ENCODE data around the gene GTF2A1L. TPM values are rescaled to one million over a fixed set of nuclear protein-coding genes. Genes with fewer than 3 reads are reported as not detected.

GTF2A1L gene
- polyA plus RNA-seq, 2 donors, result 0.24 to 1.6 TPM

DNA sequence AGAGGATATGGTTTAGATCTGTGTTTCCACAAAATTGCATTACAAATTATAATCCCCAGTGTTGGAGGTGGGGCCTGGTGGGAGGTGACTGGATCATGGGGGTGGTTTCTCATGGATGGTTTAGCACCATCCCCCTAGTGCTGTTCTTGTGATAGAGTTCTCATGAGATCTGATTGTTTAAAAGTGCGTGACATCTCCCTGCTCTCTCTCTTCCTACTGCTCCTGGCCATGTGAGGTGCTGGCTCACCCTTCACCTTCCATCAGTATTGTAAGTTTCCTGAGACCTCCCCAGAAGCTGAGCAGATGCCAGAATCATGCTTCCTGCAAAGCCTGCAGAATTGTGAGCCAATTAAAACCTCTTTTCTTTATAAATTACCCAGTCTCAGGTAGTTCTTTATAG is 104.7 kb downstream of the GTF2A1L start:
- no peak overlapping the region for H3K27ac ChIP-seq (ENCODE audit: low read depth in 2 of 2, low read length in 1 of 2)
- H3K4me1 ChIP-seq (ENCODE audit: control insufficient read depth in 2 of 2, insufficient read depth in 2 of 2, low read length in 1 of 2), result no peaks in the 10 kb centered on the region
- H3K36me3 ChIP-seq (ENCODE audit: control insufficient read depth in 2 of 2, insufficient read depth in 2 of 2, low read length in 1 of 2), result no peaks in the 10 kb centered on the region
- no peak overlapping the region for H3K4me3 ChIP-seq (ENCODE audit: low read depth in 1 of 2, low read length in 2 of 2)
- no peaks in the 10 kb centered on the region for H3K9me3 ChIP-seq (ENCODE audit: control insufficient read depth in 2 of 2, insufficient read depth in 1 of 2, low read depth in 1 of 2, low read length in 1 of 2)
- 83 to 86% methylated on average over 1 of the region's 1 CpG for WGBS, 2 donors
- no peaks in the 10 kb centered on the region for H3K27me3 ChIP-seq (ENCODE audit: control insufficient read depth in 1 of 2, insufficient read depth in 2 of 2, low read length in 2 of 2)

DNA sequence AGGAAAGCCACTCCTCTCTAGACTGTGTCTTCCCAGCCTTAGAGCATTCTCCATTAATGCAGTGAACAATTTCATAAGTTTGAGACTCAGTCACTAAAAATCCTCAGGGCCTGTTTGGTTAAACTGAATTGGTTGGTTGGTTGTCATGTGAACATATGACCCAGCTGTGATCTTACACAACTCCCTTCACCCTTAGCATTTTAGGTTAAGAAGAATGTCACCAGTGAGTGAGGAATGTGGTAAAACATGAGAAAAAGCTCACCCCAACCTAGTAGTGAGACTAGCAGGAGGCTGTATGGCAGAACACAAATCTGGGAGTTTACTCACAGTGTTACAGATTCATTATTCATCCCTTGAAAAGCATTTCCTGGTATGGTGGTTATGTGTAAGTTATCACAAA is 105.5 kb downstream of the GTF2A1L start:
- no peaks in the 10 kb centered on the region for H3K4me1 ChIP-seq (ENCODE audit: control insufficient read depth in 2 of 2, insufficient read depth in 2 of 2, low read length in 1 of 2)
- H3K9me3 ChIP-seq (ENCODE audit: control insufficient read depth in 2 of 2, insufficient read depth in 1 of 2, low read depth in 1 of 2, low read length in 1 of 2), result no peaks in the 10 kb centered on the region
- H3K27ac ChIP-seq (ENCODE audit: low read depth in 2 of 2, low read length in 1 of 2), result no peak overlapping the region
- H3K36me3 ChIP-seq (ENCODE audit: control insufficient read depth in 2 of 2, insufficient read depth in 2 of 2, low read length in 1 of 2), result no peaks in the 10 kb centered on the region
- no peaks in the 10 kb centered on the region for H3K27me3 ChIP-seq (ENCODE audit: control insufficient read depth in 1 of 2, insufficient read depth in 2 of 2, low read length in 2 of 2)
- no peak overlapping the region for H3K4me3 ChIP-seq (ENCODE audit: low read depth in 1 of 2, low read length in 2 of 2)

DNA sequence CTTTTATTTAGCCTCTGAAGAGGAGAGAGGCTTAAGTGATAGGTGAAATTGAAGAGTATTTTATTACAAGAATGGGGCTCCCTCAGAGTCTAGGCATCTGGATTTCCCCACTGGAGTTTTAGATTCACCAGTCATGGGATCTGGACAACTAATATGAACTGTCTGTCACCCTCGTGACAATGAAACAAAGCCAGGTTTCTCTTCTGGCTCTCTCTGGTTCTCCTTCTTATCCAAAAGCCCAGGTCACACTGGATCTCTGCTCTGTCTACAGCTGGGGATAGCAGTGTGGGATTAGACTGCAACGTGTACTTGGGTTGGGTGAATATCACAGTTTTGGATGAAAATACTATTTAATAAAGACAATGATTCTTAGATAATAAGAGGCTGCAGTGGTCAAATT is 106.6 kb downstream of the GTF2A1L start:
- WGBS, 2 donors, result 61 to 62% methylated on average over 2 of the region's 2 CpGs
- H3K4me1 ChIP-seq (ENCODE audit: control insufficient read depth in 2 of 2, insufficient read depth in 2 of 2, low read length in 1 of 2), result no peaks in the 10 kb centered on the region
- H3K36me3 ChIP-seq (ENCODE audit: control insufficient read depth in 2 of 2, insufficient read depth in 2 of 2, low read length in 1 of 2), result no peaks in the 10 kb centered on the region
- no peaks in the 10 kb centered on the region for H3K9me3 ChIP-seq (ENCODE audit: control insufficient read depth in 2 of 2, insufficient read depth in 1 of 2, low read depth in 1 of 2, low read length in 1 of 2)
- H3K27me3 ChIP-seq (ENCODE audit: control insufficient read depth in 1 of 2, insufficient read depth in 2 of 2, low read length in 2 of 2), result no peaks in the 10 kb centered on the region
- H3K4me3 ChIP-seq (ENCODE audit: low read depth in 1 of 2, low read length in 2 of 2), result no peak overlapping the region
- no peak overlapping the region for H3K27ac ChIP-seq (ENCODE audit: low read depth in 2 of 2, low read length in 1 of 2)

DNA sequence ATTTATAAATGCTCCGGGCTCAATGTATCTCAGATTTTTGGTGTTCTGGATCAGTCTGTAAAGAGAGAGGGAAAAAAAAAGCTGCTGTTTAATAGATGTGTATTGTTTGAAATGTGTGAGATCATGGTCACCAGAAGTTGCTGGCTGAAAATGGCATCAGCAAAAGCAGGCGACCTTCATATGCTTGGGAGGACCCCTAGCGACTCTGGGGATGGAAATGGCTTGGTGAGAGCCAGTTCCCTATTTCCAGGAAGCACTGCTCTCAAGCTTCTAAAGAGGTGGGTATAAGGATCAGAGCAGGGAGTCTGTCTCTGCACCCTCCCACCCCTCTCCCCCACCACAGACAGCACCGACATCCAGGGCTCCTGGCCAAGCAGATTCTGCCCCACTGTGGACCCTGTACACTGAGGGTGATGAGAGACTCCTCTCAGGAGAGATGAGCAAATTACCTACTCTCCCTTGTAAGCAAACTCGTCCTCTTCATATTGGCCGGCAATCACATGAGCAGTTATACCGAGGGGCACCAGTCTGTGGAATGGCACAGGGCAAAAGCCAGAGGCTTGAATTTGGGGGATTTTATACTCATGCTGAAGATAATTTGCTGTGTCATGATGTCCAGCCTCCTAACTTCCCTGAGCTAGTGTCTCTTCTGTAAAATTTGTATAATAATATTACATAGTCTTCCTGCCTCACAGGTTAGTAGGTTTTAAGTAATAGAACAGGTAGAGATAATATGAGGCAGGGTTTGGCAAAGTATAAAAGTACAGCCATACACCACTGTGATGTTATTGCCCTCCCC is 108.2 kb downstream of the GTF2A1L start:
- WGBS, 2 donors, result 71 to 72% methylated on average over 7 of the region's 7 CpGs
- no peaks in the 10 kb centered on the region for H3K4me1 ChIP-seq (ENCODE audit: control insufficient read depth in 2 of 2, insufficient read depth in 2 of 2, low read length in 1 of 2)
- no peak overlapping the region for H3K4me3 ChIP-seq (ENCODE audit: low read depth in 1 of 2, low read length in 2 of 2)
- H3K27ac ChIP-seq (ENCODE audit: low read depth in 2 of 2, low read length in 1 of 2), result no peak overlapping the region
- no peaks in the 10 kb centered on the region for H3K36me3 ChIP-seq (ENCODE audit: control insufficient read depth in 2 of 2, insufficient read depth in 2 of 2, low read length in 1 of 2)
- no peaks in the 10 kb centered on the region for H3K9me3 ChIP-seq (ENCODE audit: control insufficient read depth in 2 of 2, insufficient read depth in 1 of 2, low read depth in 1 of 2, low read length in 1 of 2)
- H3K27me3 ChIP-seq (ENCODE audit: control insufficient read depth in 1 of 2, insufficient read depth in 2 of 2, low read length in 2 of 2), result no peaks in the 10 kb centered on the region

DNA sequence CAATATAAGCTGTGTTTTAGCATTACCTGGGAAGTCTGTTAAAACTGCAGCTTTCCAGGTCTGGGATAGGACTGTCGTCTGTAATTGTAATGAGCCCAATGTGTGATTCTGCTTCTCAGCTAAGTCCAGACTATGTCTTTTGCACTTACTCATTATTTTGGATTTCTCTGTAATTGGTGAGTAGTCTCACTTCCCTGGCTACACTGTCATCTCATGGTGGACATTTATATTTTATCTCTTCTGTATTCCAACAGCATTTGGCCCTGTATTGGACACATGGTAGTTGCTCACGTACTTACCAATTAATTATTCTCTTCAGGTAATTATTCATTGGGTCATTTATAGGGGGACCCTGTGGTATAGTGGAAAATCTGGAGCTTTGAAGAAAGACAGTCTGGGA is 109.9 kb downstream of the GTF2A1L start:
- no peaks in the 10 kb centered on the region for H3K36me3 ChIP-seq (ENCODE audit: control insufficient read depth in 2 of 2, insufficient read depth in 2 of 2, low read length in 1 of 2)
- 70 to 77% methylated on average over 2 of the region's 2 CpGs for WGBS, 2 donors
- H3K27ac ChIP-seq (ENCODE audit: low read depth in 2 of 2, low read length in 1 of 2), result no peak overlapping the region
- H3K4me3 ChIP-seq (ENCODE audit: low read depth in 1 of 2, low read length in 2 of 2), result no peak overlapping the region
- H3K4me1 ChIP-seq (ENCODE audit: control insufficient read depth in 2 of 2, insufficient read depth in 2 of 2, low read length in 1 of 2), result no peaks in the 10 kb centered on the region
- no peaks in the 10 kb centered on the region for H3K9me3 ChIP-seq (ENCODE audit: control insufficient read depth in 2 of 2, insufficient read depth in 1 of 2, low read depth in 1 of 2, low read length in 1 of 2)
- H3K27me3 ChIP-seq (ENCODE audit: control insufficient read depth in 1 of 2, insufficient read depth in 2 of 2, low read length in 2 of 2), result no peaks in the 10 kb centered on the region

DNA sequence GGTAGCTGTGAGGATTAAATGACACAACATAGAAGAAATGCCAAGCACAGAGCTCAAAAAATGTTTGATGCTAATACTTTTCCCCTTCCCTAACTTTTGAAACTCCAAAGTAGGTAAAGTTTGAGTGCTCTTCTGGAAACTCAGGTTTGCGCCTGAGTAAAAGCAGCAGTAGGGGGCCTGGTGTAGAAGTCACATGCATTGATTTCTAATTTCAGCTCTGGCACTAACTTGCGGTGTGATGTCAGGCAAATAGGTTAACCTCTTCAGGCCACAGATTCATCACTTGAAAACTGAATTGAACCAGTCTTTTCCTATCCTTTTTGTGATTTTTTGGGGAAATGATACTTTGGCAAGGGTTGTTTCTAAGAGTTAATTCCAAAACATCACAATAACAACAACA is 110.6 kb downstream of the GTF2A1L start:
- Histone ChIP-seq H3K27me3 (ENCODE audit: control insufficient read depth in 1 of 2, insufficient read depth in 2 of 2, low read length in 2 of 2) (no peaks in the 10 kb centered on the region), H3K27ac (ENCODE audit: low read depth in 2 of 2, low read length in 1 of 2) (no peak overlapping the region), H3K36me3 (ENCODE audit: control insufficient read depth in 2 of 2, insufficient read depth in 2 of 2, low read length in 1 of 2) (no peaks in the 10 kb centered on the region), H3K4me1 (ENCODE audit: control insufficient read depth in 2 of 2, insufficient read depth in 2 of 2, low read length in 1 of 2) (no peaks in the 10 kb centered on the region), H3K9me3 (ENCODE audit: control insufficient read depth in 2 of 2, insufficient read depth in 1 of 2, low read depth in 1 of 2, low read length in 1 of 2) (no peaks in the 10 kb centered on the region), H3K4me3 (ENCODE audit: low read depth in 1 of 2, low read length in 2 of 2) (no peak overlapping the region)
- 73 to 87% methylated on average over 2 of the region's 2 CpGs for WGBS, 2 donors

DNA sequence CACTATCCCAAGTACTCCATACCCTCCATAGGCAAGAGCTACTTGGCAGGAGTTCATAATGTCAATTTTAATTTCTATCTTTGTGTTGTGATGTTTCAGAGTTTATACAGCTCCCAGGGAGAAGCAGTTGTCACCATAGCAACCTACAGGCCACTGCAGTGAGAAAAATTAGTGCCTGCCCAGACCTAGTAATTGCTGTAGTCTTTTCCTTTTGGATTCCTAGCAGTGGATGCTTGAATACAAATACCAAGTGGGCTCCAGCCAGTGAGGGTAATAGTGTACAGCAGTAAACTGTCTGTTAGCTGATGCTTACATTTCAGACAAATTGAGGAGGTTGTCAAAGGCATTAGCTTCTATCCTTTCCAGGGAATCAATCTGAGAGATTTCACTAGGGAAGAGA is 111.2 kb downstream of the GTF2A1L start:
- Histone ChIP-seq H3K27ac (ENCODE audit: low read depth in 2 of 2, low read length in 1 of 2) (no peak overlapping the region), H3K4me1 (ENCODE audit: control insufficient read depth in 2 of 2, insufficient read depth in 2 of 2, low read length in 1 of 2) (no peaks in the 10 kb centered on the region), H3K9me3 (ENCODE audit: control insufficient read depth in 2 of 2, insufficient read depth in 1 of 2, low read depth in 1 of 2, low read length in 1 of 2) (no peaks in the 10 kb centered on the region), H3K27me3 (ENCODE audit: control insufficient read depth in 1 of 2, insufficient read depth in 2 of 2, low read length in 2 of 2) (no peaks in the 10 kb centered on the region), H3K4me3 (ENCODE audit: low read depth in 1 of 2, low read length in 2 of 2) (no peak overlapping the region), H3K36me3 (ENCODE audit: control insufficient read depth in 2 of 2, insufficient read depth in 2 of 2, low read length in 1 of 2) (no peaks in the 10 kb centered on the region)

Other genes with a start within 250 kb of the GTF2A1L start
- 10 to 100 TPM; 14.7 to 34.3 TPM for gene PPP1R21, start 177.1 kb upstream of the GTF2A1L start, polyA plus RNA-seq
- gene STON1, start 87.7 kb upstream of the GTF2A1L start, polyA plus RNA-seq, result 1 to 10 TPM; 3.8 to 5.5 TPM
- gene LHCGR, start 137.9 kb downstream of the GTF2A1L start, polyA plus RNA-seq, result 1 to 10 TPM in 1 of 2 donors, under 1 TPM in 1; 0.59 to 1.1 TPM